Measurements from ENCODE around the gene STK11. TPM values are rescaled to one million over a fixed set of nuclear protein-coding genes. Genes with fewer than 3 reads are reported as not detected.

The STK11 gene
- polyA plus RNA-seq, 1 of the 3 experiments (the other 2 are of a cell fraction): 55.5 TPM

DNA sequence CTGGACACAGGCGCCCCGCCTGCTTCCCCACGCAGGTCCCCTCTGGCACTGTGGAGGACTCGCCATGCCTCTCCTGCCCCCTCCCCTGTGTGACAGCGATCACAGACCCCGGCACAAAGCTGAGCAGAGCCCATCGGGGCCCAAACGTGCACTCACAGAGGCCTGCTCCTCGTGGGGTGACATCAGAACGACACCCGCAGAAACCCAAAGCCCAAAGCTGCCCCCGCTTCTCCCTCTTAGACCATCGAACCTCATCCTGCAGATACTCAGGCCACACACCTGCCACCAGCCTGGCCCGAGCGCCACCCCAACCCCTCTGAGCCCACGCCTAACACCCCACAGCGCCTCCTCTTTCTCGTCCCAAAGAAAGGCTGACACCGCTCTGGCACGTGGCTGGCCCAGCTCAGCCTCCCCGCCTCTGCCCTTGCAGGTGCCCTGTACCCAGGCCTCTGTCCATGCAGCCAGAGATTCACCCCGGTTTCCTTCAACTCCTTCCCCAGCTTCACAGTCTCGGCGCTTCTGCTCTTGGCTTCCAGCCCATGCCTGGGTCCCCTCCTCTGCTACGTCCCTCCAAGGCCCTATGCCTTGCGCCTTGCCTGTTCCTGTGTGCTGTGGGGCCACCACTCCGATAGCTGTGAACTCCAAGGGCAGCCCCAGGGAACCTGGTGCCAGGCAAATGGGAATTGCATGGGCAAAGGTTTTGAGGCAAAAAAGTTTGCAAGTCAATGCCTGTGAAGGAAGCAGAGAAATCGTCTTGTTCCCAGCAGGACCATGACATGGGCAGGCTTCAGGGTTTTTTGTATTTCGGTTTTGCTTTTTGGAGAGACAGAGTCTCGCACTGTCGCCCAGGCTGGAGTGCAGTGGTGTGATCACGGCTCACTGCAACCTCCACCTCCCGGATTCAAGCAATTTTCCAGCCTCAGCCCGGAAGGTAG lies 33.1 kb downstream of the STK11 start:
- Histone ChIP-seq H3K9ac (no peak overlapping the region), H3K27ac (ENCODE audit: low read depth in 2 of 2, low read length in 1 of 2) (peak overlapping the region in 1 of 2 experiments; percentile 88; a peak in 2 of 4 replicates), H2AFZ (ENCODE audit: low read depth) (no peak overlapping the region), H3K9me2 (no peaks in the 10 kb centered on the region), H4K20me1 (ENCODE audit: insufficient read depth) (peaks cover 13% of the 10 kb centered on the region; the same call in 1 of the 2 replicates), H3K9me3 (no peaks in the 10 kb centered on the region), H3K4me2 (peak overlapping the region; percentile 86), H3K4me3 (ENCODE audit: low read depth in 2 of 2, low read length in 1 of 2) (peak overlapping the region in 1 of 2 experiments; percentile 87; a peak in 3 of 4 replicates), H3K27me3 (ENCODE audit: insufficient read depth) (no peaks in the 10 kb centered on the region), H3F3A (replicated peaks; ENCODE audit: insufficient read depth) (peaks cover 31% of the 10 kb centered on the region), H3K4me1 (ENCODE audit: control insufficient read depth in 1 of 2, insufficient read depth in 2 of 2, low read depth in 1 of 2, low read length in 1 of 2) (peaks cover 12 to 34% of the 10 kb centered on the region in 2 experiments; a peak in 2 of 4 replicates), H3K79me2 (ENCODE audit: insufficient read depth) (peaks cover 39% of the 10 kb centered on the region), H3K36me3 (replicated peaks in 1 of 2; ENCODE audit: control insufficient read depth in 1 of 2, insufficient read depth in 2 of 2, low read length in 1 of 2) (peaks cover 0 to 19% of the 10 kb centered on the region in 2 experiments)
- ChIA-PET POLR2A (interaction anchor here (0.7 to 4.3 kb wide), 2 partner anchors 18 to 31 kb away, joined by 3 to 49 read pairs; partner anchors contain the start of gene CIRBP), CTCF (interaction anchor here (0.9 to 9.7 kb wide), 6 partner anchors 17 to 126 kb away, joined by 3 to 594 read pairs (median 7); partner anchors contain the start of gene CIRBP)
- no peak for TF ChIP-seq NFIC (IDR thresholded peaks at IDR 0.05; ENCODE audit: borderline replicate concordance)
- TF ChIP-seq GABPA (IDR thresholded peaks at IDR 0.05; ENCODE audit: low read depth): no peak
- TF ChIP-seq, protein P1, sequence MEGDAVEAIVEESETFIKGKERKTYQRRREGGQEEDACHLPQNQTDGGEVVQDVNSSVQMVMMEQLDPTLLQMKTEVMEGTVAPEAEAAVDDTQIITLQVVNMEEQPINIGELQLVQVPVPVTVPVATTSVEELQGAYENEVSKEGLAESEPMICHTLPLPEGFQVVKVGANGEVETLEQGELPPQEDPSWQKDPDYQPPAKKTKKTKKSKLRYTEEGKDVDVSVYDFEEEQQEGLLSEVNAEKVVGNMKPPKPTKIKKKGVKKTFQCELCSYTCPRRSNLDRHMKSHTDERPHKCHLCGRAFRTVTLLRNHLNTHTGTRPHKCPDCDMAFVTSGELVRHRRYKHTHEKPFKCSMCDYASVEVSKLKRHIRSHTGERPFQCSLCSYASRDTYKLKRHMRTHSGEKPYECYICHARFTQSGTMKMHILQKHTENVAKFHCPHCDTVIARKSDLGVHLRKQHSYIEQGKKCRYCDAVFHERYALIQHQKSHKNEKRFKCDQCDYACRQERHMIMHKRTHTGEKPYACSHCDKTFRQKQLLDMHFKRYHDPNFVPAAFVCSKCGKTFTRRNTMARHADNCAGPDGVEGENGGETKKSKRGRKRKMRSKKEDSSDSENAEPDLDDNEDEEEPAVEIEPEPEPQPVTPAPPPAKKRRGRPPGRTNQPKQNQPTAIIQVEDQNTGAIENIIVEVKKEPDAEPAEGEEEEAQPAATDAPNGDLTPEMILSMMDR (IDR thresholded peaks at IDR 0.05): no peak
- TF ChIP-seq TEAD4 (IDR thresholded peaks at IDR 0.05; ENCODE audit: borderline replicate concordance, insufficient read depth): no peak
- TF ChIP-seq SMC3 (IDR thresholded peaks at IDR 0.05; ENCODE audit: low read depth, low read length): no peak
- TF ChIP-seq FOXM1 (IDR thresholded peaks at IDR 0.05; ENCODE audit: low read depth): no peak
- no peak for TF ChIP-seq ELF1 (IDR thresholded peaks at IDR 0.05)
- TF ChIP-seq RFX5 (IDR thresholded peaks at IDR 0.05; ENCODE audit: low read length): no peak
- TF ChIP-seq TCF12 (IDR thresholded peaks at IDR 0.05): no peak
- TF ChIP-seq EP300 (IDR thresholded peaks at IDR 0.05; ENCODE audit: borderline replicate concordance in 1 of 2, low read depth in 1 of 2, low read length in 1 of 2): no peak
- TF ChIP-seq, protein P2, sequence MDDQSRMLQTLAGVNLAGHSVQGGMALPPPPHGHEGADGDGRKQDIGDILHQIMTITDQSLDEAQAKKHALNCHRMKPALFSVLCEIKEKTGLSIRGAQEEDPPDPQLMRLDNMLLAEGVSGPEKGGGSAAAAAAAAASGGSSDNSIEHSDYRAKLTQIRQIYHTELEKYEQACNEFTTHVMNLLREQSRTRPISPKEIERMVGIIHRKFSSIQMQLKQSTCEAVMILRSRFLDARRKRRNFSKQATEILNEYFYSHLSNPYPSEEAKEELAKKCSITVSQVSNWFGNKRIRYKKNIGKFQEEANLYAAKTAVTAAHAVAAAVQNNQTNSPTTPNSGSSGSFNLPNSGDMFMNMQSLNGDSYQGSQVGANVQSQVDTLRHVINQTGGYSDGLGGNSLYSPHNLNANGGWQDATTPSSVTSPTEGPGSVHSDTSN (IDR thresholded peaks at IDR 0.05): no peak
- TF ChIP-seq FOSL2 (IDR thresholded peaks at IDR 0.05; ENCODE audit: borderline replicate concordance, low read depth): no peak
- no peak for TF ChIP-seq JUND (IDR thresholded peaks at IDR 0.05)
- WGBS (ENCODE audit: low lambda C conversion rate): 83% methylated on average over 32 of the region's 34 CpGs
- DNase-seq: no peak

DNA sequence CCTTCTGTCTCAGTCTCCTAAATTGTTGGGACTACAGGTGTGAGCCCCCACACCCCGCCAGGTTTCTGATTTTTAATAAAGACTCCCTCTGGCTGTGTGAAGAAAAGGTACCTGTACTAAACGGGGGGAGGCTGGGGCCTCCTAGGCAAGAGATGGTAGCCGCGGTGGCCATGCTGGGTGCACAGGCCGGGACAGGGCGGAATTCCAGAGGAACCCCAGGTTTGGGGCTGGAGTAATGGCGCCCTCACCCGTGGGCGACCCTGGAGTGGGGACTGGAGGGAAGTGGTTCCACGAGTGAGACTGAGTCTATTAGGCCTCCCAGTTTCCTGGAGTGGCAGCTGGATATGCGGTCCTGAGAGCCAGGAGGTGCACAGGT lies 33.8 kb downstream of the STK11 start:
- Histone ChIP-seq H3K27ac (ENCODE audit: low read depth in 2 of 2, low read length in 1 of 2) (peak overlapping the region; percentile 65 to 86; a peak in 3 of 4 replicates), H2AFZ (ENCODE audit: low read depth) (no peak overlapping the region), H3K4me1 (ENCODE audit: control insufficient read depth in 1 of 2, insufficient read depth in 2 of 2, low read depth in 1 of 2, low read length in 1 of 2) (peaks cover 18 to 41% of the 10 kb centered on the region in 2 experiments; a peak in 2 of 4 replicates), H3K36me3 (replicated peaks in 1 of 2; ENCODE audit: control insufficient read depth in 1 of 2, insufficient read depth in 2 of 2, low read length in 1 of 2) (peaks cover 0 to 11% of the 10 kb centered on the region in 2 experiments), H3K27me3 (ENCODE audit: insufficient read depth) (no peaks in the 10 kb centered on the region), H3K4me2 (peak overlapping the region; percentile 85), H3K9me2 (no peaks in the 10 kb centered on the region), H3K9me3 (no peaks in the 10 kb centered on the region), H3K4me3 (ENCODE audit: low read depth in 2 of 2, low read length in 1 of 2) (peak overlapping the region in 1 of 2 experiments; percentile 47; a peak in 3 of 4 replicates), H3K9ac (0 out of 2 replicates have a peak overlapping the region, but pooled peaks have one; percentile 56), H3K79me2 (ENCODE audit: insufficient read depth) (peaks cover 43% of the 10 kb centered on the region), H3F3A (replicated peaks; ENCODE audit: insufficient read depth) (peaks cover 32% of the 10 kb centered on the region), H4K20me1 (ENCODE audit: insufficient read depth) (peaks cover 18% of the 10 kb centered on the region; the same call in 1 of the 2 replicates)
- POLR2A ChIA-PET: interaction anchor here (4.3 kb wide), 1 partner anchor 30 kb away, joined by 49 read pairs; the partner anchor contains the start of gene CIRBP
- DNase-seq: no peak
- WGBS (ENCODE audit: low lambda C conversion rate): 93% methylated on average over 11 of the region's 11 CpGs
- CTCF ChIA-PET: interaction anchor here (1.1 to 9.7 kb wide), 8 partner anchors 18 to 126 kb away, joined by 3 to 594 read pairs (median 12); partner anchors contain the start of gene CIRBP
- no peak for TF ChIP-seq ELF1 (IDR thresholded peaks at IDR 0.05)
- TF ChIP-seq GABPA (IDR thresholded peaks at IDR 0.05; ENCODE audit: low read depth): no peak
- TF ChIP-seq, protein P3, sequence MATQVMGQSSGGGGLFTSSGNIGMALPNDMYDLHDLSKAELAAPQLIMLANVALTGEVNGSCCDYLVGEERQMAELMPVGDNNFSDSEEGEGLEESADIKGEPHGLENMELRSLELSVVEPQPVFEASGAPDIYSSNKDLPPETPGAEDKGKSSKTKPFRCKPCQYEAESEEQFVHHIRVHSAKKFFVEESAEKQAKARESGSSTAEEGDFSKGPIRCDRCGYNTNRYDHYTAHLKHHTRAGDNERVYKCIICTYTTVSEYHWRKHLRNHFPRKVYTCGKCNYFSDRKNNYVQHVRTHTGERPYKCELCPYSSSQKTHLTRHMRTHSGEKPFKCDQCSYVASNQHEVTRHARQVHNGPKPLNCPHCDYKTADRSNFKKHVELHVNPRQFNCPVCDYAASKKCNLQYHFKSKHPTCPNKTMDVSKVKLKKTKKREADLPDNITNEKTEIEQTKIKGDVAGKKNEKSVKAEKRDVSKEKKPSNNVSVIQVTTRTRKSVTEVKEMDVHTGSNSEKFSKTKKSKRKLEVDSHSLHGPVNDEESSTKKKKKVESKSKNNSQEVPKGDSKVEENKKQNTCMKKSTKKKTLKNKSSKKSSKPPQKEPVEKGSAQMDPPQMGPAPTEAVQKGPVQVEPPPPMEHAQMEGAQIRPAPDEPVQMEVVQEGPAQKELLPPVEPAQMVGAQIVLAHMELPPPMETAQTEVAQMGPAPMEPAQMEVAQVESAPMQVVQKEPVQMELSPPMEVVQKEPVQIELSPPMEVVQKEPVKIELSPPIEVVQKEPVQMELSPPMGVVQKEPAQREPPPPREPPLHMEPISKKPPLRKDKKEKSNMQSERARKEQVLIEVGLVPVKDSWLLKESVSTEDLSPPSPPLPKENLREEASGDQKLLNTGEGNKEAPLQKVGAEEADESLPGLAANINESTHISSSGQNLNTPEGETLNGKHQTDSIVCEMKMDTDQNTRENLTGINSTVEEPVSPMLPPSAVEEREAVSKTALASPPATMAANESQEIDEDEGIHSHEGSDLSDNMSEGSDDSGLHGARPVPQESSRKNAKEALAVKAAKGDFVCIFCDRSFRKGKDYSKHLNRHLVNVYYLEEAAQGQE (IDR thresholded peaks at IDR 0.05; ENCODE audit: low read depth, low read length): no peak
- TF ChIP-seq YY1 (IDR thresholded peaks at IDR 0.05; ENCODE audit: low read depth): no peak
- no peak for TF ChIP-seq FOXJ3 (CRISPR knock-in tag; IDR thresholded peaks at IDR 0.05)
- no peak for TF ChIP-seq FOSL2 (IDR thresholded peaks at IDR 0.05; ENCODE audit: borderline replicate concordance, low read depth)
- no peak for TF ChIP-seq JUND (IDR thresholded peaks at IDR 0.05)
- TF ChIP-seq, protein P4, sequence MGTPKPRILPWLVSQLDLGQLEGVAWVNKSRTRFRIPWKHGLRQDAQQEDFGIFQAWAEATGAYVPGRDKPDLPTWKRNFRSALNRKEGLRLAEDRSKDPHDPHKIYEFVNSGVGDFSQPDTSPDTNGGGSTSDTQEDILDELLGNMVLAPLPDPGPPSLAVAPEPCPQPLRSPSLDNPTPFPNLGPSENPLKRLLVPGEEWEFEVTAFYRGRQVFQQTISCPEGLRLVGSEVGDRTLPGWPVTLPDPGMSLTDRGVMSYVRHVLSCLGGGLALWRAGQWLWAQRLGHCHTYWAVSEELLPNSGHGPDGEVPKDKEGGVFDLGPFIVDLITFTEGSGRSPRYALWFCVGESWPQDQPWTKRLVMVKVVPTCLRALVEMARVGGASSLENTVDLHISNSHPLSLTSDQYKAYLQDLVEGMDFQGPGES (IDR thresholded peaks at IDR 0.05; ENCODE audit: low read depth, low read length): no peak
- no peak for TF ChIP-seq POLR2AphosphoS5 (IDR thresholded peaks at IDR 0.05; ENCODE audit: low read depth, low read length)

All from SK-N-SH (cell line).